ENCODE measurements around the gene PI4KA. TPM values are rescaled to one million over a fixed set of nuclear protein-coding genes. Genes with fewer than 3 reads are reported as not detected.

PI4KA gene
- total and polyA plus RNA-seq, 2 donors: 37.1 to 50.9 TPM

- H3K36me3 ChIP-seq (ENCODE audit: insufficient read depth): peaks cover 6% of the 10 kb centered on the region
Observed at GRCh38 chr22:20798218-20798617, 60.4 kb downstream of the PI4KA start.

GRCh38 chr22:20796731-20797130 is 61.9 kb downstream of the PI4KA start:
- no peak overlapping the region for H3K27ac ChIP-seq (ENCODE audit: low read depth)
- no peak overlapping the region for H3K4me3 ChIP-seq (ENCODE audit: low read depth, low read length)
- H3K36me3 ChIP-seq (ENCODE audit: insufficient read depth): peaks cover 6% of the 10 kb centered on the region
- DNase-seq (ENCODE audit: extremely low spot score): no peak
- H3K4me1 ChIP-seq (ENCODE audit: insufficient read depth): no peaks in the 10 kb centered on the region
- 93% methylated on average over 8 of the region's 8 CpGs for WGBS

More at GRCh38 chr22:20798218-20798617, 60.4 kb downstream of the PI4KA start:
- no peak overlapping the region for H3K27ac ChIP-seq (ENCODE audit: low read depth)
- 94% methylated on average over 5 of the region's 5 CpGs for WGBS
- DNase-seq (ENCODE audit: extremely low spot score): no peak
- no peak overlapping the region for H3K4me3 ChIP-seq (ENCODE audit: low read depth, low read length)
- H3K4me1 ChIP-seq (ENCODE audit: insufficient read depth): no peaks in the 10 kb centered on the region

GRCh38 chr22:20794650-20795413 is 63.8 kb downstream of the PI4KA start:
- Histone ChIP-seq H3K27ac (ENCODE audit: low read depth) (no peak overlapping the region), H3K4me3 (ENCODE audit: low read depth, low read length) (no peak overlapping the region), H3K4me1 (ENCODE audit: insufficient read depth) (no peaks in the 10 kb centered on the region), H3K36me3 (ENCODE audit: insufficient read depth) (peaks cover 9% of the 10 kb centered on the region)
- DNase-seq (ENCODE audit: extremely low spot score): no peak
- WGBS: 91% methylated on average over 7 of the region's 7 CpGs

GRCh38 chr22:20793748-20794649 is 64.6 kb downstream of the PI4KA start:
- H3K36me3 ChIP-seq (ENCODE audit: insufficient read depth): peaks cover 5% of the 10 kb centered on the region
- no peaks in the 10 kb centered on the region for H3K4me1 ChIP-seq (ENCODE audit: insufficient read depth)
- no peak for DNase-seq (ENCODE audit: extremely low spot score)
- no peak overlapping the region for H3K4me3 ChIP-seq (ENCODE audit: low read depth, low read length)
- no peak overlapping the region for H3K27ac ChIP-seq (ENCODE audit: low read depth)
- 74% methylated on average over 13 of the region's 13 CpGs for WGBS

GRCh38 chr22:20792966-20793728 is 65.5 kb downstream of the PI4KA start:
- Histone ChIP-seq H3K36me3 (ENCODE audit: insufficient read depth) (peaks cover 5% of the 10 kb centered on the region), H3K4me3 (ENCODE audit: low read depth, low read length) (no peak overlapping the region), H3K27ac (ENCODE audit: low read depth) (no peak overlapping the region), H3K4me1 (ENCODE audit: insufficient read depth) (no peaks in the 10 kb centered on the region)
- 78% methylated on average over 3 of the region's 3 CpGs for WGBS
- peak; percentile 13 for DNase-seq (ENCODE audit: extremely low spot score)

GRCh38 chr22:20792221-20792965 is 66.2 kb downstream of the PI4KA start:
- Histone ChIP-seq H3K36me3 (ENCODE audit: insufficient read depth) (peaks cover 5% of the 10 kb centered on the region), H3K27ac (ENCODE audit: low read depth) (no peak overlapping the region)

GRCh38 chr22:20788627-20789344 is 69.8 kb downstream of the PI4KA start:
- Histone ChIP-seq H3K27ac (ENCODE audit: low read depth) (no peak overlapping the region), H3K36me3 (ENCODE audit: insufficient read depth) (peaks cover 3% of the 10 kb centered on the region)
- 98% methylated on average over 5 of the region's 5 CpGs for WGBS

More at GRCh38 chr22:20792221-20792965, 66.2 kb downstream of the PI4KA start:
- Histone ChIP-seq H3K4me1 (ENCODE audit: insufficient read depth) (no peaks in the 10 kb centered on the region), H3K4me3 (ENCODE audit: low read depth, low read length) (no peak overlapping the region)
- WGBS: 96% methylated on average over 12 of the region's 12 CpGs
- DNase-seq (ENCODE audit: extremely low spot score): no peak

GRCh38 chr22:20787746-20788626 is 70.6 kb downstream of the PI4KA start:
- Histone ChIP-seq H3K27ac (ENCODE audit: low read depth) (no peak overlapping the region), H3K4me1 (ENCODE audit: insufficient read depth) (no peaks in the 10 kb centered on the region), H3K36me3 (ENCODE audit: insufficient read depth) (peaks cover 3% of the 10 kb centered on the region), H3K4me3 (ENCODE audit: low read depth, low read length) (no peak overlapping the region)
- 90% methylated on average over 4 of the region's 4 CpGs for WGBS
- no peak for DNase-seq (ENCODE audit: extremely low spot score)

More at GRCh38 chr22:20788627-20789344, 69.8 kb downstream of the PI4KA start:
- DNase-seq (ENCODE audit: extremely low spot score): no peak
- H3K4me1 ChIP-seq (ENCODE audit: insufficient read depth): no peaks in the 10 kb centered on the region
- H3K4me3 ChIP-seq (ENCODE audit: low read depth, low read length): no peak overlapping the region

- Histone ChIP-seq H3K4me3 (ENCODE audit: low read depth, low read length) (no peak overlapping the region), H3K27ac (ENCODE audit: low read depth) (no peak overlapping the region), H3K36me3 (ENCODE audit: insufficient read depth) (peaks cover 3% of the 10 kb centered on the region), H3K4me1 (ENCODE audit: insufficient read depth) (no peaks in the 10 kb centered on the region)
- no peak for DNase-seq (ENCODE audit: extremely low spot score)
- 96% methylated on average over 4 of the region's 4 CpGs for WGBS
Observed at GRCh38 chr22:20787223-20787622, 71.4 kb downstream of the PI4KA start.

- Histone ChIP-seq H3K36me3 (ENCODE audit: insufficient read depth) (peaks cover 3% of the 10 kb centered on the region), H3K27ac (ENCODE audit: low read depth) (no peak overlapping the region), H3K4me3 (ENCODE audit: low read depth, low read length) (no peak overlapping the region), H3K4me1 (ENCODE audit: insufficient read depth) (no peaks in the 10 kb centered on the region)
- 72% methylated on average over 10 of the region's 10 CpGs for WGBS
- no peak for DNase-seq (ENCODE audit: extremely low spot score)
Observed at GRCh38 chr22:20786536-20786979, 72.1 kb downstream of the PI4KA start.

- peaks cover 3% of the 10 kb centered on the region for H3K36me3 ChIP-seq (ENCODE audit: insufficient read depth)
- 83% methylated on average over 8 of the region's 8 CpGs for WGBS
- H3K4me3 ChIP-seq (ENCODE audit: low read depth, low read length): no peak overlapping the region
- H3K27ac ChIP-seq (ENCODE audit: low read depth): no peak overlapping the region
- no peaks in the 10 kb centered on the region for H3K4me1 ChIP-seq (ENCODE audit: insufficient read depth)
- no peak for DNase-seq (ENCODE audit: extremely low spot score)
Observed at GRCh38 chr22:20786048-20786447, 72.6 kb downstream of the PI4KA start.

All from urinary bladder (tissue), 4 donors.